Measurements from ENCODE around the gene M1AP. TPM values are rescaled to one million over a fixed set of nuclear protein-coding genes. Genes with fewer than 3 reads are reported as not detected.

Gene M1AP
- total RNA-seq, 1 donor from 2014 or later: not detected

GRCh38 chr2:74671479-74671878 lies 23.3 kb upstream of the M1AP start:
- Histone ChIP-seq H3K27ac (replicated peaks) (no peak overlapping the region), H3K36me3 (peaks cover 28% of the 10 kb centered on the region), H3K9me3 (replicated peaks) (no peaks in the 10 kb centered on the region), H3K27me3 (ENCODE audit: low read depth) (no peaks in the 10 kb centered on the region), H3K4me3 (no peak overlapping the region), H3K4me1 (no peaks in the 10 kb centered on the region)
- intact Hi-C loops (cut with micrococcal nuclease): no loop called here
- no peak for DNase-seq
- TF ChIP-seq, protein P1, sequence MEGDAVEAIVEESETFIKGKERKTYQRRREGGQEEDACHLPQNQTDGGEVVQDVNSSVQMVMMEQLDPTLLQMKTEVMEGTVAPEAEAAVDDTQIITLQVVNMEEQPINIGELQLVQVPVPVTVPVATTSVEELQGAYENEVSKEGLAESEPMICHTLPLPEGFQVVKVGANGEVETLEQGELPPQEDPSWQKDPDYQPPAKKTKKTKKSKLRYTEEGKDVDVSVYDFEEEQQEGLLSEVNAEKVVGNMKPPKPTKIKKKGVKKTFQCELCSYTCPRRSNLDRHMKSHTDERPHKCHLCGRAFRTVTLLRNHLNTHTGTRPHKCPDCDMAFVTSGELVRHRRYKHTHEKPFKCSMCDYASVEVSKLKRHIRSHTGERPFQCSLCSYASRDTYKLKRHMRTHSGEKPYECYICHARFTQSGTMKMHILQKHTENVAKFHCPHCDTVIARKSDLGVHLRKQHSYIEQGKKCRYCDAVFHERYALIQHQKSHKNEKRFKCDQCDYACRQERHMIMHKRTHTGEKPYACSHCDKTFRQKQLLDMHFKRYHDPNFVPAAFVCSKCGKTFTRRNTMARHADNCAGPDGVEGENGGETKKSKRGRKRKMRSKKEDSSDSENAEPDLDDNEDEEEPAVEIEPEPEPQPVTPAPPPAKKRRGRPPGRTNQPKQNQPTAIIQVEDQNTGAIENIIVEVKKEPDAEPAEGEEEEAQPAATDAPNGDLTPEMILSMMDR (IDR thresholded peaks at IDR 0.05; ENCODE audit: borderline replicate concordance): no peak

DNA sequence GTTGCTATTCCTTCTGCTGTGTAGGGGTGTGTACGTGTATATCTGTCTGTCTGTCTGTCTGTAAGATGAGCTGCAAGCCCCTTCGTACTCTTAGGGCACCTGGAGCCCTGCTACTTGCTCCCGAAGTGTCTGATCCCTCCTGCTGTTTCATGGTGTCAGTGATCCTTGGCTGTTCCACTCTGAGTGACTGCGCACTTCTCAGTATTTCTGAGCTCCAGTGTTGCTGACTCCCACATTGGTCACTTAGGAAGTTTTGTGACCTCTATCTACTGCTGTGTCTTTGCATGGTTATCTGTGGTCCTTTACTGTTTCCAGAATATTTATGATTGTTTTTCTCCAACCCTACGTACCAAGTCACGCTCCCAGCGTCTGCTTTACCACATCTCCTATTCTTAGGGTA lies 22.1 kb upstream of the M1AP start:
- Histone ChIP-seq H3K27me3 (ENCODE audit: low read depth) (no peaks in the 10 kb centered on the region), H3K36me3 (peaks cover 16% of the 10 kb centered on the region), H3K4me3 (no peak overlapping the region), H3K27ac (replicated peaks) (no peak overlapping the region), H3K9me3 (replicated peaks) (no peaks in the 10 kb centered on the region), H3K4me1 (no peaks in the 10 kb centered on the region)
- DNase-seq: no peak
- intact Hi-C loops (cut with micrococcal nuclease): no loop called here
- TF ChIP-seq, protein P1 (IDR thresholded peaks at IDR 0.05; ENCODE audit: borderline replicate concordance): no peak

GRCh38 chr2:74668087-74668486 lies 20.0 kb upstream of the M1AP start:
- H3K36me3 ChIP-seq: peaks cover 4% of the 10 kb centered on the region
- DNase-seq: no peak
- intact Hi-C loops (cut with micrococcal nuclease): no loop called here

GRCh38 chr2:74659462-74659861 lies 11.3 kb upstream of the M1AP start:
- intact Hi-C loops (cut with micrococcal nuclease): no loop called here
- Histone ChIP-seq H3K27ac (replicated peaks) (no peak overlapping the region), H3K36me3 (peaks cover 7% of the 10 kb centered on the region), H3K4me1 (peaks cover 8% of the 10 kb centered on the region), H3K27me3 (ENCODE audit: low read depth) (no peaks in the 10 kb centered on the region), H3K9me3 (replicated peaks) (no peaks in the 10 kb centered on the region), H3K4me3 (no peak overlapping the region)
- no peak for DNase-seq
- TF ChIP-seq, protein P1 (IDR thresholded peaks at IDR 0.05; ENCODE audit: borderline replicate concordance): no peak

More at GRCh38 chr2:74668087-74668486, 20.0 kb upstream of the M1AP start:
- H3K4me3 ChIP-seq: no peak overlapping the region
- H3K4me1 ChIP-seq: no peaks in the 10 kb centered on the region
- TF ChIP-seq, protein P1 (IDR thresholded peaks at IDR 0.05; ENCODE audit: borderline replicate concordance): no peak
- no peaks in the 10 kb centered on the region for H3K9me3 ChIP-seq (replicated peaks)
- no peaks in the 10 kb centered on the region for H3K27me3 ChIP-seq (ENCODE audit: low read depth)
- H3K27ac ChIP-seq (replicated peaks): no peak overlapping the region

DNA sequence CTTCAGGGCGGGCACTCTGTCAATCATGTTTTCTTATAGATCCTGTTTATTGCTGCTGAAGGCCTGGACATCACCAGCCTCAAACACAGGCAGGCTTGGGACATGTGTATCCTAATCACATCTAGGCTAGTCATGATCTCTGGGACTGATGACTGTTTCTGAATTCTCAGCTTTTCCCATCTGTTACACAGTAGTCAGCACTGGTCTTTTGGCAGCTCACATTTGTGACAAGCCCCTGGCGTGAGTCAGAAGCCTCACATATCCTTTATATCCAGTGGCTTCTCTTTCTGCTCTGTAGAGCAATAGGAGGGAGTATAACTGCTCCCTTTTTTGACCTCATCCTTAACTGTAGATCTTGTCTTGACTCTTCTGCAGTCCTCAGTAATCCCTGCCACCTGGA lies 10.4 kb upstream of the M1AP start:
- Histone ChIP-seq H3K36me3 (peaks cover 7% of the 10 kb centered on the region), H3K4me1 (peaks cover 14% of the 10 kb centered on the region), H3K27ac (replicated peaks) (no peak overlapping the region), H3K4me3 (no peak overlapping the region), H3K27me3 (ENCODE audit: low read depth) (no peaks in the 10 kb centered on the region), H3K9me3 (replicated peaks) (no peaks in the 10 kb centered on the region)
- DNase-seq: no peak
- TF ChIP-seq, protein P1 (IDR thresholded peaks at IDR 0.05; ENCODE audit: borderline replicate concordance): no peak
- intact Hi-C loops (cut with micrococcal nuclease): no loop called here

DNA sequence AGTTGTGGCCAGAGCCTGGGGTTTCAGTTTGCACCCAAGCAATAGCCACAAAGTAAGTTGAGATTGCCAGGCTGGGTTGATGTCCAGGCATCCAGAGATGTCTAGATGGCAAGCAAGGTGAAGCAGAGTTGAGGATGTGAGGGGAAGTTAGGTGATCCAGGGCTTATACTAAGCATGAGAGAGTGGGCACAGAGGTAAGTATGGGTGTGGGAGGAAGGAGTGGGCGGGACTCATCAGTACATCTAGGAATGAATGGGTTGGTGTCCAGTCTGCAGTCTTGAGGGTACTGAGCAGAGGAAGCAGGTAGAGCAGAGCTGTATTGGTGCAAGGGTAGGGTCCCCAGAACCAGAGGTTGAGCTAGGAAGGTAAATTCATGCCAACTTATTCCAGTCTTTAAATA lies 7.4 kb upstream of the M1AP start:
- Histone ChIP-seq H3K4me1 (peaks cover 16% of the 10 kb centered on the region), H3K9me3 (replicated peaks) (no peaks in the 10 kb centered on the region), H3K36me3 (no peaks in the 10 kb centered on the region), H3K27ac (replicated peaks) (no peak overlapping the region), H3K4me3 (no peak overlapping the region), H3K27me3 (ENCODE audit: low read depth) (peaks cover 2% of the 10 kb centered on the region)
- TF ChIP-seq, protein P1 (IDR thresholded peaks at IDR 0.05; ENCODE audit: borderline replicate concordance): no peak
- intact Hi-C loops (cut with micrococcal nuclease): no loop called here
- DNase-seq: no peak
